ENCODE results near the gene SDK2. TPM values are rescaled to one million over a fixed set of nuclear protein-coding genes. Genes with fewer than 3 reads are reported as not detected.

Gene SDK2
- total RNA-seq, 1 donor from 2014 or later: 12.3 TPM

DNA sequence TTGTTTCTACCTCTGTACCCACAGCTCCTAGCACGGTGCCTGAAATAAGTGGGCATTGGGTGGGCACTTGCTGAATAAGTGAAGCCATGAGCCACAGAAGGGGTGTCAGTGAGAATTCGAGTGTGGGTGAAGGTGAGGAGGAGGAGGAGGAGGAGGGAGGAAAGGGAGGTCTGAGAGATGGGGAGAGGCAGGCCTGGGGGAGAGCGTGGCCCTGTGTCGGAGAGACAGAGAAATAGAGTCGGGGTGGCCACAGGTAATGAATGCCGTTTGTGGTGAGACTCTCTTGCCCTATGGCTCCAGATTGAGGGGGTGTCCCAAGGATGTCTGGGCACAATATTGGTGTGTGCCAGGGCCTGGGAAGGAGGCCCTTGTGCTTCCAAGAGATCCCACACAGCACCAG lies 49.2 kb downstream of the SDK2 start:
- Mint-ChIP-seq H3K4me3 (ENCODE audit: unreplicated experiment) (no peak overlapping the region), H3K9me3 (ENCODE audit: unreplicated experiment) (peaks cover 13% of the 10 kb centered on the region), H3K27me3 (ENCODE audit: unreplicated experiment) (peaks cover 12% of the 10 kb centered on the region), H3K27ac (ENCODE audit: unreplicated experiment) (peak overlapping the region; percentile 68), H3K4me1 (ENCODE audit: low read depth, unreplicated experiment) (peaks cover 31% of the 10 kb centered on the region), H3K36me3 (ENCODE audit: unreplicated experiment) (no peaks in the 10 kb centered on the region)
- TF ChIP-seq, protein P1, sequence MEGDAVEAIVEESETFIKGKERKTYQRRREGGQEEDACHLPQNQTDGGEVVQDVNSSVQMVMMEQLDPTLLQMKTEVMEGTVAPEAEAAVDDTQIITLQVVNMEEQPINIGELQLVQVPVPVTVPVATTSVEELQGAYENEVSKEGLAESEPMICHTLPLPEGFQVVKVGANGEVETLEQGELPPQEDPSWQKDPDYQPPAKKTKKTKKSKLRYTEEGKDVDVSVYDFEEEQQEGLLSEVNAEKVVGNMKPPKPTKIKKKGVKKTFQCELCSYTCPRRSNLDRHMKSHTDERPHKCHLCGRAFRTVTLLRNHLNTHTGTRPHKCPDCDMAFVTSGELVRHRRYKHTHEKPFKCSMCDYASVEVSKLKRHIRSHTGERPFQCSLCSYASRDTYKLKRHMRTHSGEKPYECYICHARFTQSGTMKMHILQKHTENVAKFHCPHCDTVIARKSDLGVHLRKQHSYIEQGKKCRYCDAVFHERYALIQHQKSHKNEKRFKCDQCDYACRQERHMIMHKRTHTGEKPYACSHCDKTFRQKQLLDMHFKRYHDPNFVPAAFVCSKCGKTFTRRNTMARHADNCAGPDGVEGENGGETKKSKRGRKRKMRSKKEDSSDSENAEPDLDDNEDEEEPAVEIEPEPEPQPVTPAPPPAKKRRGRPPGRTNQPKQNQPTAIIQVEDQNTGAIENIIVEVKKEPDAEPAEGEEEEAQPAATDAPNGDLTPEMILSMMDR (IDR thresholded peaks at IDR 0.05; ENCODE audit: partially characterized antibody, unreplicated experiment): no peak
- no peak for DNase-seq

DNA sequence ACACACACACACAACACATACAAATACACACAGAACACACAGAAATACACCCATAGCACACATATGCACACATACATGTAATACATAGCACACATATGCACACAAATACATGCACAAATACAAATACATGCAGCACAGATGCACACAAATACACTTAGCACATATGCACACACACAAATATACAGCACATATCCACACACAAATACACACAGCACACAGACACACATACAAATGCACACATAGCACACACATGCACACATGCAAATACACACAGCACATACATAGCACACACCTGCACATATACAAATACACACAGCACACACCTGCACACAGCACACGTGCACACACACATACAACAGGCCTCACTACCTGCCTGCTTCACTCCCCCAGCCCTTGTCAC lies 49.6 kb downstream of the SDK2 start:
- no peak for DNase-seq
- Mint-ChIP-seq H3K27me3 (ENCODE audit: unreplicated experiment) (peaks cover 12% of the 10 kb centered on the region), H3K27ac (ENCODE audit: unreplicated experiment) (peak overlapping the region; percentile 68), H3K4me3 (ENCODE audit: unreplicated experiment) (peak overlapping the region; percentile 71), H3K4me1 (ENCODE audit: low read depth, unreplicated experiment) (peaks cover 35% of the 10 kb centered on the region), H3K9me3 (ENCODE audit: unreplicated experiment) (peaks cover 13% of the 10 kb centered on the region), H3K36me3 (ENCODE audit: unreplicated experiment) (no peaks in the 10 kb centered on the region)
- TF ChIP-seq, protein P1 (IDR thresholded peaks at IDR 0.05; ENCODE audit: partially characterized antibody, unreplicated experiment): no peak

DNA sequence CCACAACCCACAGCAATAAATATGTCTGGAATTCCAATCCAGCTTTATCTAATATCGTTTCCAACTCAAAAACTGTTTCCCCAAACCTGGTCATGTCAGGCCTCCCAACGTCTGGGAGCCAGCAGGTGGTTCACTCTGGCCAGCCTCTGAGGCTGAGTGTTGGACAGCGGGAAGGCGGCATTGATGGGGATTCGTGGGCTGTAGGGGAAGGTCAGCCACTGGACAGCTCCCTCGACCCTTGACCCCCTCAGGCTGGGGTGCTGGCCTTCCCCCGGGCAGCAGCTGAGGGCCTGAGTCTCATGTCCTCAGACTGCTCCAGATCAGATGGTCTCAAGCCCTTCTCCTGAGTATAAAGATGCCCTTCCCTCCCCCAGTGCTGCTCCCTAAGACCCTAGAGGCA lies 50.2 kb downstream of the SDK2 start:
- peak overlapping the region; percentile 71 for H3K4me3 Mint-ChIP-seq (ENCODE audit: unreplicated experiment)
- peaks cover 37% of the 10 kb centered on the region for H3K4me1 Mint-ChIP-seq (ENCODE audit: low read depth, unreplicated experiment)
- TF ChIP-seq, protein P1 (IDR thresholded peaks at IDR 0.05; ENCODE audit: partially characterized antibody, unreplicated experiment): no peak
- H3K9me3 Mint-ChIP-seq (ENCODE audit: unreplicated experiment): peaks cover 13% of the 10 kb centered on the region
- no peak overlapping the region for H3K27ac Mint-ChIP-seq (ENCODE audit: unreplicated experiment)
- no peaks in the 10 kb centered on the region for H3K36me3 Mint-ChIP-seq (ENCODE audit: unreplicated experiment)
- no peak for DNase-seq
- H3K27me3 Mint-ChIP-seq (ENCODE audit: unreplicated experiment): peaks cover 15% of the 10 kb centered on the region

DNA sequence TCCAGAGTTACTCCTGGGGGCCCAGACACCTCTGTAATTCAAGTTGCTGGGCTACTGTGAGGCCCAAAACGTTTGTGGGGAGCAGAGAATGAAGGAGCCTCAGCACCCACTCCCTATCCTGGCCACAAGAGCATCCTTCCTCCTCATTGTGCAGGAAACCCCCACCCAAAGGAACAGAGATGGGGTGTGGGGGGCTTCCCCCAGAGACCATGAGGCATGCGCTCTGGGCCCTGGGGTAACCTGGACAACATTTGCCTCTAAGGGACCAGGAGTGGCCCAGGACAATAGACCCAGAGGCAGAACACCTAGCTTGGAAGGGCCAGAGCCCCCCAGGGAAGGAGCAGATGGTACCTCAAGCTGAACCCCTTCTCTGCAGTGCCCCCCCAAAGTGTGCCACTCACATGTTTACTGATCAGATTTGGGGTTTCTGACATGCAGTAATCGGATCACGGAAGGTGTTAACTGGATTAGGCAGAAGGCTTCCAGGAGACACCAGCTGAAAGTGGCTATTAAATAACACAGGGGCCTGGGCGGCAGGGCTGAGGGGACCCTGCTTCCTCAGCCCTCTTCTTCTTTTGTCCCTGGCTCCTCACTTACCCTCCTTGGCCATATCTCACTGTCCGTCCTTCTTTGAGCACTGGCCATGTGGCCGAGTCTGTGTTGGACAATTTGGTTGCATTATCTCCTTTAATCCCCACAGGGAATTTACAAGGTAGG lies 50.8 kb downstream of the SDK2 start:
- no peaks in the 10 kb centered on the region for H3K36me3 Mint-ChIP-seq (ENCODE audit: unreplicated experiment)
- no peak for DNase-seq
- peaks cover 42% of the 10 kb centered on the region for H3K4me1 Mint-ChIP-seq (ENCODE audit: low read depth, unreplicated experiment)
- H3K9me3 Mint-ChIP-seq (ENCODE audit: unreplicated experiment): peaks cover 13% of the 10 kb centered on the region
- H3K27ac Mint-ChIP-seq (ENCODE audit: unreplicated experiment): no peak overlapping the region
- H3K27me3 Mint-ChIP-seq (ENCODE audit: unreplicated experiment): peaks cover 16% of the 10 kb centered on the region
- no peak overlapping the region for H3K4me3 Mint-ChIP-seq (ENCODE audit: unreplicated experiment)
- TF ChIP-seq, protein P1 (IDR thresholded peaks at IDR 0.05; ENCODE audit: partially characterized antibody, unreplicated experiment): no peak

DNA sequence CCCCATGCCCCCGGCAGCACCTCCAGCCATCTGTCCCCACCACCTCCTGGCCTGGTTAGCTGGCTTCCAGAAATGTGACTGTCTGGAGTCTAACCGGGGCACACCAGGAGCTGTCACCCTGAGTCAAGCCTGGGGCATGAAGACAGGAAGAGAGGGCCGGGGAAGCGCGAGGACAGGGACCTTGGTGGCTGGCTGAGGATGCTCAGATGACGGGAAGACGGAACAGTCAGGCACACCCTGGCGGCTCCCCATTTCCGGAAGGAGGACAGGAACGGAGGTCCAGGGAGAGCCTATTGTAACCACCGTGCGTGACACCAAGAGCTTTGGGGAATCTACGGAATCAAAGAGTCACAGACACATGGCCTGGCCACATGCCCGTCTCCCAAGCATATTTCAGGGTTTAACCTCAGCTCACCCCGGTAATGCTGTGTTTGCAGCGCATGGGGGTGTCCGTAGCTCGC lies 51.7 kb downstream of the SDK2 start:
- H3K36me3 Mint-ChIP-seq (ENCODE audit: unreplicated experiment): no peaks in the 10 kb centered on the region
- H3K27me3 Mint-ChIP-seq (ENCODE audit: unreplicated experiment): peaks cover 16% of the 10 kb centered on the region
- no peak overlapping the region for H3K27ac Mint-ChIP-seq (ENCODE audit: unreplicated experiment)
- TF ChIP-seq, protein P1 (IDR thresholded peaks at IDR 0.05; ENCODE audit: partially characterized antibody, unreplicated experiment): no peak
- no peak for DNase-seq
- H3K4me1 Mint-ChIP-seq (ENCODE audit: low read depth, unreplicated experiment): peaks cover 42% of the 10 kb centered on the region
- peaks cover 13% of the 10 kb centered on the region for H3K9me3 Mint-ChIP-seq (ENCODE audit: unreplicated experiment)
- peak overlapping the region; percentile 4 for H3K4me3 Mint-ChIP-seq (ENCODE audit: unreplicated experiment)

Measured in glutamatergic neuron (in vitro differentiated cells).